H1 (cell line): Measurements from ENCODE around the gene IDI1. TPM values are rescaled to one million over a fixed set of nuclear protein-coding genes. Genes with fewer than 3 reads are reported as not detected.
A peak's percentile ranks its signal among the peaks of the same experiment; 100 is the strongest.

Source experiments
- CEBPB ChIP-seq: IDR thresholded peaks from 2 replicates; pipeline ENCODE4 v1.6.1; 2012; ENCODE audit warnings: low read depth, low read length
- polyA plus RNA-seq, 7 experiments: library from polyadenylated mRNA; depleted of rRNA in 3 of 7; stranded (reverse) in 5 of 7; unstranded in 2 of 7; fragments of >200 nt in 5 of 7; fragments of 200-250 nt in 2 of 7; gene quantifications; 1 replicate in 5 of 7; 2 replicates in 1 of 7; 4 replicates in 1 of 7; pipeline versions ENCODE4 v1.2.1 to v1.2.3, GENCODE V29; 2011 to 2013; ENCODE audit warnings: missing spikeins in 2 of 7, mixed read lengths in 2 of 7
- total RNA-seq: library from RNA; stranded (reverse); fragmentation: NEBNext Ultra II Directional; extraction: Animal tissue kit (Norgen Biotek cat#: 25700); gene quantifications from 2 replicates; pipeline ENCODE4 v1.2.1, GENCODE V29; 2021

The IDI1 gene
- total and polyA plus RNA-seq, 2 of the 8 experiments (the other 6 are each of a cell fraction or from before 2014, with no cell fraction given) = 35.3 to 56.6 TPM

- TF ChIP-seq CEBPB = peak; percentile 62
Observed at GRCh38 chr10:1050554-1050953, 1.6 kb upstream of the IDI1 start (continued).
